Activated naive CD4-positive, alpha-beta T cell treated with anti-CD3 and anti-CD28 coated beads, Interleukin-2, amount 10 ng/mL, durations not matched to agents 7 days and 5 days (primary cell): ENCODE data around the gene DOK1.
A peak's percentile ranks its signal among the peaks of the same experiment; 100 is the strongest.

ENCODE experiments used
- CTCF ChIA-PET: fragments of 350-600 bp; sonication (Branson Sonifier 250); formaldehyde crosslinking; loops from one replicate; lab custom pipeline; 2021; ENCODE audit warnings: antibody characterized with exemption; lab: Charles Lee
- DNase-seq: peaks from one replicate; pipeline ENCODE4 v3.0.0-alpha.2; 2020
- H3K27ac Mint-ChIP-seq: one replicate; pipeline ENCODE4 v1.8.0; 2021; ENCODE audit warnings: mild to moderate bottlenecking, moderate library complexity, mixed read lengths
- H3K27me3 Mint-ChIP-seq: one replicate; pipeline ENCODE4 v1.8.0; 2021; ENCODE audit warnings: mild to moderate bottlenecking, mixed read lengths
- H3K36me3 Mint-ChIP-seq: one replicate; pipeline ENCODE4 v1.8.0; 2021; ENCODE audit warnings: mixed read lengths
- H3K4me1 Mint-ChIP-seq: one replicate; pipeline ENCODE4 v1.8.0; 2021; ENCODE audit warnings: mixed read lengths
- H3K4me3 Mint-ChIP-seq: one replicate; pipeline ENCODE4 v1.8.0; 2021; ENCODE audit warnings: mild to moderate bottlenecking, moderate library complexity, mixed read lengths
- H3K9me3 Mint-ChIP-seq: one replicate; pipeline ENCODE4 v1.8.0; 2021; ENCODE audit warnings: mixed read lengths

DOK1 gene

GRCh38 chr2:74515271-74515980, 39.1 kb upstream of the DOK1 start:
- peaks cover 99% of the 10 kb centered on the region for H3K27me3 Mint-ChIP-seq
- peaks cover 9% of the 10 kb centered on the region for H3K36me3 Mint-ChIP-seq
- H3K9me3 Mint-ChIP-seq = no peaks in the 10 kb centered on the region
- DNase-seq = peak; percentile 44
- no peak overlapping the region for H3K27ac Mint-ChIP-seq
- H3K4me3 Mint-ChIP-seq = peak overlapping the region; percentile 73
- CTCF ChIA-PET = no interaction called here
- H3K4me1 Mint-ChIP-seq = peaks cover 36% of the 10 kb centered on the region

GRCh38 chr2:74515981-74516633, 38.4 kb upstream of the DOK1 start:
- H3K4me1 Mint-ChIP-seq = peaks cover 33% of the 10 kb centered on the region
- CTCF ChIA-PET = no interaction called here
- H3K9me3 Mint-ChIP-seq = no peaks in the 10 kb centered on the region
- peaks cover 99% of the 10 kb centered on the region for H3K27me3 Mint-ChIP-seq
- H3K27ac Mint-ChIP-seq = peak overlapping the region; percentile 65
- peak; percentile 84 for DNase-seq
- H3K36me3 Mint-ChIP-seq = peaks cover 9% of the 10 kb centered on the region
- peak overlapping the region; percentile 71 for H3K4me3 Mint-ChIP-seq

- peaks cover 9% of the 10 kb centered on the region for H3K36me3 Mint-ChIP-seq
- H3K9me3 Mint-ChIP-seq = no peaks in the 10 kb centered on the region
- H3K27ac Mint-ChIP-seq = no peak overlapping the region
- peaks cover 99% of the 10 kb centered on the region for H3K27me3 Mint-ChIP-seq
- CTCF ChIA-PET = no interaction called here
- no peak for DNase-seq
- peak overlapping the region; percentile 71 for H3K4me3 Mint-ChIP-seq
- H3K4me1 Mint-ChIP-seq = peaks cover 33% of the 10 kb centered on the region
Observed at GRCh38 chr2:74516650-74517049, 37.9 kb upstream of the DOK1 start.

GRCh38 chr2:74522516-74522915, 32.0 kb upstream of the DOK1 start:
- DNase-seq = no peak
- Mint-ChIP-seq H3K36me3 (peaks cover 22% of the 10 kb centered on the region), H3K9me3 (no peaks in the 10 kb centered on the region)

GRCh38 chr2:74524005-74524404, 30.5 kb upstream of the DOK1 start:
- peaks cover 35% of the 10 kb centered on the region for H3K4me1 Mint-ChIP-seq
- CTCF ChIA-PET = interaction anchor here (1.0 to 2.7 kb wide), 2 partner anchors 9 to 61 kb away, joined by 3 to 12 read pairs; no protein-coding TSS in a partner anchor
- H3K4me3 Mint-ChIP-seq = no peak overlapping the region
- H3K27me3 Mint-ChIP-seq = peaks cover 48% of the 10 kb centered on the region
- no peak overlapping the region for H3K27ac Mint-ChIP-seq
- DNase-seq = no peak
- H3K9me3 Mint-ChIP-seq = no peaks in the 10 kb centered on the region
- H3K36me3 Mint-ChIP-seq = peaks cover 34% of the 10 kb centered on the region

More at GRCh38 chr2:74522516-74522915, 32.0 kb upstream of the DOK1 start:
- Mint-ChIP-seq H3K27ac (no peak overlapping the region), H3K4me3 (no peak overlapping the region), H3K27me3 (peaks cover 63% of the 10 kb centered on the region), H3K4me1 (peaks cover 23% of the 10 kb centered on the region)
- CTCF ChIA-PET = interaction anchor here (0.9 to 2.7 kb wide), 3 partner anchors 10 to 65 kb away, joined by 3 to 12 read pairs (median 3); no protein-coding TSS in a partner anchor

GRCh38 chr2:74524955-74525716, 29.4 kb upstream of the DOK1 start:
- Mint-ChIP-seq H3K4me1 (peaks cover 37% of the 10 kb centered on the region), H3K27ac (no peak overlapping the region), H3K4me3 (no peak overlapping the region), H3K9me3 (no peaks in the 10 kb centered on the region), H3K27me3 (peaks cover 37% of the 10 kb centered on the region), H3K36me3 (peaks cover 37% of the 10 kb centered on the region)
- CTCF ChIA-PET = no interaction called here
- no peak for DNase-seq

- no peaks in the 10 kb centered on the region for H3K9me3 Mint-ChIP-seq
- H3K4me1 Mint-ChIP-seq = peaks cover 43% of the 10 kb centered on the region
- CTCF ChIA-PET = no interaction called here
- peak; percentile 46 for DNase-seq
- H3K27ac Mint-ChIP-seq = peak within 1 kb of the TSS; percentile 12
- peaks cover 41% of the 10 kb centered on the region for H3K36me3 Mint-ChIP-seq
- H3K4me3 Mint-ChIP-seq = no peak within 1 kb of the TSS
- peaks cover 29% of the 10 kb centered on the region for H3K27me3 Mint-ChIP-seq
Observed at GRCh38 chr2:74525717-74526648, 28.5 kb upstream of the DOK1 start, which contains the start of gene DQX1. Gene DQX1, minus strand, starts transcription at chr2:74526231. Its CDS starts 502 bp downstream, at chr2:74525729.

- Mint-ChIP-seq H3K27me3 (peaks cover 21% of the 10 kb centered on the region), H3K4me3 (no peak overlapping the region), H3K27ac (no peak overlapping the region), H3K9me3 (no peaks in the 10 kb centered on the region), H3K36me3 (peaks cover 42% of the 10 kb centered on the region), H3K4me1 (peaks cover 50% of the 10 kb centered on the region)
- DNase-seq = no peak
- CTCF ChIA-PET = interaction anchor here (1.0 kb wide), 1 partner anchor 70 kb away, joined by 3 read pairs; no protein-coding TSS in a partner anchor
Observed at GRCh38 chr2:74526649-74527230, 27.8 kb upstream of the DOK1 start.

- DNase-seq = no peak
- CTCF ChIA-PET = interaction anchor here (1.0 to 1.9 kb wide), 2 partner anchors 59 to 71 kb away, joined by 3 to 7 read pairs; no protein-coding TSS in a partner anchor
- Mint-ChIP-seq H3K27ac (no peak overlapping the region), H3K4me3 (peak overlapping the region; percentile 96), H3K4me1 (peaks cover 56% of the 10 kb centered on the region), H3K27me3 (peaks cover 11% of the 10 kb centered on the region), H3K36me3 (peaks cover 51% of the 10 kb centered on the region), H3K9me3 (no peaks in the 10 kb centered on the region)
Observed at GRCh38 chr2:74527741-74528140, 26.8 kb upstream of the DOK1 start.

- Mint-ChIP-seq H3K9me3 (no peaks in the 10 kb centered on the region), H3K27ac (peak overlapping the region; percentile 94), H3K36me3 (peaks cover 53% of the 10 kb centered on the region), H3K4me3 (peak overlapping the region; percentile 96), H3K4me1 (peaks cover 51% of the 10 kb centered on the region), H3K27me3 (peaks cover 4% of the 10 kb centered on the region)
- CTCF ChIA-PET = interaction anchor here (1.0 to 5.8 kb wide), 5 partner anchors 18 to 60 kb away, joined by 3 to 86 read pairs (median 7); partner anchors contain the start of genes CCDC142 and TTC31
- no peak for DNase-seq
Observed at GRCh38 chr2:74528600-74529356, 25.7 kb upstream of the DOK1 start.

- peaks cover 51% of the 10 kb centered on the region for H3K4me1 Mint-ChIP-seq
- CTCF ChIA-PET = interaction anchor here (1.0 to 5.8 kb wide), 6 partner anchors 17 to 59 kb away, joined by 3 to 86 read pairs (median 6); partner anchors contain the start of genes CCDC142 and TTC31
- peak; percentile 94 for DNase-seq
- H3K9me3 Mint-ChIP-seq = no peaks in the 10 kb centered on the region
- peaks cover 55% of the 10 kb centered on the region for H3K36me3 Mint-ChIP-seq
- H3K27ac Mint-ChIP-seq = peak within 1 kb of the TSS; percentile 94
- peak within 1 kb of the TSS; percentile 96 for H3K4me3 Mint-ChIP-seq
- H3K27me3 Mint-ChIP-seq = no peaks in the 10 kb centered on the region
Observed at GRCh38 chr2:74529357-74530238, 24.9 kb upstream of the DOK1 start, which contains the start of the genes AUP1 and HTRA2. Gene AUP1, minus strand, starts transcription at chr2:74529706. Its CDS starts 77 bp downstream, at chr2:74529629. Gene HTRA2, plus strand, starts transcription at chr2:74529933. Its CDS starts 74 bp downstream, at chr2:74530007.
